ENCODE results near the gene DLX2.

- TF ChIP-seq USF2 (IDR thresholded peaks at IDR 0.05; ENCODE audit: low read depth, low read length), result no peak
- no peak for TF ChIP-seq USF2 (CRISPR knock-in tag; IDR thresholded peaks at IDR 0.05; ENCODE audit: borderline replicate concordance)
- TF ChIP-seq ZBTB7A (CRISPR knock-in tag; IDR thresholded peaks at IDR 0.05), result no peak
- TF ChIP-seq SMAD1 (CRISPR knock-in tag; IDR thresholded peaks at IDR 0.05; ENCODE audit: borderline replicate concordance, low read depth), result no peak
- TF ChIP-seq ZNF274 (CRISPR knock-in tag; IDR thresholded peaks at IDR 0.05), result no peak
- no peak for TF ChIP-seq MAX (IDR thresholded peaks at IDR 0.05)
- TF ChIP-seq NFIC (IDR thresholded peaks at IDR 0.05; ENCODE audit: low read length), result no peak
- TF ChIP-seq POLR2AphosphoS5 (IDR thresholded peaks at IDR 0.05; ENCODE audit: low read depth, low read length), result no peak
- TF ChIP-seq KLF16 (CRISPR knock-in tag; IDR thresholded peaks at IDR 0.05), result no peak
- no peak for TF ChIP-seq ZNF407 (CRISPR knock-in tag; IDR thresholded peaks at IDR 0.05; ENCODE audit: not compliant biosample characterization)
Measured at GRCh38 chr2:172107690-172108586, 5.2 kb upstream of the DLX2 start.
